ENCODE measurements around the gene CDIP1.

- TF ChIP-seq POLR2A (IDR thresholded peaks at IDR 0.05; ENCODE audit: low read depth, low read length) (no peak), TAF1 (IDR thresholded peaks at IDR 0.05; ENCODE audit: low read depth, low read length) (no peak)
These were observed 14.0 kb downstream of the CDIP1 start for GRCh38 chr16:4524571-4524970.

Data from GM12891 (cell line).